Kidney epithelial cell (primary cell): ENCODE results near the gene UBE2G1. TPM values are rescaled to one million over a fixed set of nuclear protein-coding genes. Genes with fewer than 3 reads are reported as not detected.

ENCODE experiments used
- DNase-seq: peaks from one replicate; pipeline ENCODE4 v3.0.0-alpha.2; 2010; ENCODE audit warnings: low read depth
- H3K27me3 ChIP-seq: 2 replicates; pipeline ENCODE4 v1.6.0; 2011; ENCODE audit warnings: low read length; ENCODE audit not compliant: control insufficient read depth, insufficient read depth
- H3K36me3 ChIP-seq: 2 replicates; pipeline ENCODE4 v1.5.1; 2011; ENCODE audit warnings: low read length; ENCODE audit not compliant: control insufficient read depth, insufficient read depth
- H3K4me3 ChIP-seq: 2 replicates; pipeline ENCODE4 v1.5.1; 2011; ENCODE audit warnings: low read depth, mild to moderate bottlenecking, control low read depth, low read length
- total RNA-seq: library from RNA; depleted of rRNA; stranded (reverse); fragments of >200 nt; gene quantifications from 2 replicates; pipeline ENCODE4 v1.2.3, GENCODE V29; 2015
- TF ChIP-seq, protein P1 (sequence below): IDR thresholded peaks from 2 replicates; pipeline ENCODE4 v1.5.1; 2011; ENCODE audit warnings: mild to moderate bottlenecking, moderate library complexity, low read length, control low read depth, inconsistent platforms; ENCODE audit not compliant: insufficient read depth, poor library complexity, severe bottlenecking

Gene UBE2G1
- total RNA-seq, 1 donor from 2014 or later = 57.3 TPM

DNA sequence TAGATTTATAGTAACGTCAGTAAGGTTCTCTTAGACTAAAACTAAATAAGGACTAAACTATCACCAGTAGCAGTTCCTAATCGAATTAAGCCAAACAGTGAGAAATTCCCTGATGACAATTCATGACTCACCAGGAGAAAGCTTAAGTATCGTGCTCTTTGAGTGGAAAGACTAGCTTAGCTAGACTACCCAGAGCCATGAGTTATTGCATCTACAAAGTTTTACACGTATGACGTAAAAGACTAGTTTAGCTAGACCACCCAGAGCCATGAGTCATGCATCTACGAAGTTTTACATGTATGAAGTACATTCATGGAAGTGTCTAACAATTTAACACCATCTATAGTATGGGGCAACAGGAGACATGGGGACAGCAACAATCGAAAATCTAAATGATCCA lies 36.6 kb downstream of the UBE2G1 start:
- peak; percentile 78 for DNase-seq
- Histone ChIP-seq H3K36me3 (no peaks in the 10 kb centered on the region), H3K4me3 (no peak overlapping the region), H3K27me3 (no peaks in the 10 kb centered on the region)
- TF ChIP-seq, protein P1, sequence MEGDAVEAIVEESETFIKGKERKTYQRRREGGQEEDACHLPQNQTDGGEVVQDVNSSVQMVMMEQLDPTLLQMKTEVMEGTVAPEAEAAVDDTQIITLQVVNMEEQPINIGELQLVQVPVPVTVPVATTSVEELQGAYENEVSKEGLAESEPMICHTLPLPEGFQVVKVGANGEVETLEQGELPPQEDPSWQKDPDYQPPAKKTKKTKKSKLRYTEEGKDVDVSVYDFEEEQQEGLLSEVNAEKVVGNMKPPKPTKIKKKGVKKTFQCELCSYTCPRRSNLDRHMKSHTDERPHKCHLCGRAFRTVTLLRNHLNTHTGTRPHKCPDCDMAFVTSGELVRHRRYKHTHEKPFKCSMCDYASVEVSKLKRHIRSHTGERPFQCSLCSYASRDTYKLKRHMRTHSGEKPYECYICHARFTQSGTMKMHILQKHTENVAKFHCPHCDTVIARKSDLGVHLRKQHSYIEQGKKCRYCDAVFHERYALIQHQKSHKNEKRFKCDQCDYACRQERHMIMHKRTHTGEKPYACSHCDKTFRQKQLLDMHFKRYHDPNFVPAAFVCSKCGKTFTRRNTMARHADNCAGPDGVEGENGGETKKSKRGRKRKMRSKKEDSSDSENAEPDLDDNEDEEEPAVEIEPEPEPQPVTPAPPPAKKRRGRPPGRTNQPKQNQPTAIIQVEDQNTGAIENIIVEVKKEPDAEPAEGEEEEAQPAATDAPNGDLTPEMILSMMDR = no peak

DNA sequence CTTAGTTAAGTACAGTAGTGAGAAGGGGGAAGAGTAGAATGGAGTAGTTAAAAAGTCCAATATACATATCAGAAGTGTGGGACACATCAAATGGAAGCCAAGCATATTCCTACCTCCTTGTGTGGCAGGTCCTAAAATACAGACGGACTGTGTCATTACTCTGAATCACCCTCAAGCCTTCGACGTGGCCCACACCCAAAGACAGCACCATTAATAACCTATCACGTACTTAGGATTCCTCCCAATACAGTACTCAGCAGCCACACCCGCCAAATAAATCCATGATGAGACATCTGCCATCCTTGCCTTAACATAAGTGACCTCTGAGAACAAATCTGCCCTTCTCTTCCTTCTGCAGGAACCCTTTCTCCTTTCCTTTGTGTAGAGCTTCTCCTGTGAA lies 38.9 kb downstream of the UBE2G1 start:
- no peak for DNase-seq
- TF ChIP-seq, protein P1 = no peak

DNA sequence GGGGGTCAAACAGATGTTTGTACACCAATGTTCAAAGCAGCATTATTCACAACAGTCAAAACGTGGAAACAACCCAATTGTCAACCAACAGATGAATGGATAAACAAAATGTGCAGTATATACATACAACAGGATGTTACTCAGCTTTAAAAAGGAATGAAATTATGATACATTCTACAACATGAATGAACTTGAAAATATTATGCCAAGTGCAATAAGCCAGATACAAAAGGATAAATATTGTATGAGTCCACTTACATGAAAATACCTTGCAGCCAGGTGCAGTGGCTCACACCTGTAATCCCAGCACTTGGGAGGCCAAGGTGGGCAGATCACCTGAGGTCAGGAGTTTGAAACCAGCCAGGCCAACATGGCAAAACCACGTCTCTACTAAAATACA lies 39.9 kb downstream of the UBE2G1 start:
- Histone ChIP-seq H3K4me3 (no peak overlapping the region), H3K27me3 (no peaks in the 10 kb centered on the region), H3K36me3 (no peaks in the 10 kb centered on the region)
- TF ChIP-seq, protein P1 = no peak
- no peak for DNase-seq

More for the DNA sequence above, 38.9 kb downstream of the UBE2G1 start:
- no peak overlapping the region for H3K4me3 ChIP-seq
- no peaks in the 10 kb centered on the region for H3K27me3 ChIP-seq
- H3K36me3 ChIP-seq = no peaks in the 10 kb centered on the region

DNA sequence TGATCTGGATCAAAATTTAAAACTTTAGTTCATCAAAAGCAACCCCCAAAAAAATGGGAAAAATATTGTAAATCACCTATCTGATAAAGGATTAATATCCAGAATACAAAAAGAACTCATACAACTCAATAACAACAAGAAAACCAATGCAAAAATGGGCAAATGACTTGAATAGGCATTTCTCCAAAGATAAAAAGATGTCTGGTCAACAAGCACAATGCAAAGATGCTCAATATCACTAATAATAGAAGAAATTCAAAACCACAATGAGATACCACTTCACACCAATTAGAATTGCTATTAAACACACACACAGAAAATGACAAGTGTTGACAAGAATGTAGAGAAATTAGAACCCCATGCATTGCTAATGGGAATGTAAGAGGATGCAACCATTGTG lies 40.4 kb downstream of the UBE2G1 start:
- TF ChIP-seq, protein P1 = no peak
- H3K36me3 ChIP-seq = no peaks in the 10 kb centered on the region
- DNase-seq = no peak
- no peak overlapping the region for H3K4me3 ChIP-seq
- no peaks in the 10 kb centered on the region for H3K27me3 ChIP-seq

DNA sequence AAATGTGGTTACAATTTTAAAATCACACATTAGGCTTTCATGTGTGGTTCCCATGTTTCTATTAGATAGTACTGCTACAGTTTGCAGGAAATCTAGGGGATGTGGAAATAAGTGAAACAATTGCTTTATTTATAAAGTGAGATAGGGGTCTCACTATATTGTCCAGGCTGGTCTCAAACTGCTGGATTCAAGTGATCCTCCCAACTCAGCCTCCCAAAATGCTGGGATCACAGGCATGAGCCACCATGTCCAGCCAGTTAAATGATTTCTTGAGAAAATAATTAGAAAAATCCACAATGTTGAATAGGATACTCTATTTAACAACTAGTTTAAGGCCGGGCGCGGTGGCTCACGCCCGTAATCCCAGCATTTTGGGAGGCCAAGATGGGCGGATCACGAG lies 42.0 kb downstream of the UBE2G1 start:
- H3K27me3 ChIP-seq = no peaks in the 10 kb centered on the region
- DNase-seq = no peak
- H3K4me3 ChIP-seq = no peak overlapping the region
- H3K36me3 ChIP-seq = no peaks in the 10 kb centered on the region
- TF ChIP-seq, protein P1 = no peak

DNA sequence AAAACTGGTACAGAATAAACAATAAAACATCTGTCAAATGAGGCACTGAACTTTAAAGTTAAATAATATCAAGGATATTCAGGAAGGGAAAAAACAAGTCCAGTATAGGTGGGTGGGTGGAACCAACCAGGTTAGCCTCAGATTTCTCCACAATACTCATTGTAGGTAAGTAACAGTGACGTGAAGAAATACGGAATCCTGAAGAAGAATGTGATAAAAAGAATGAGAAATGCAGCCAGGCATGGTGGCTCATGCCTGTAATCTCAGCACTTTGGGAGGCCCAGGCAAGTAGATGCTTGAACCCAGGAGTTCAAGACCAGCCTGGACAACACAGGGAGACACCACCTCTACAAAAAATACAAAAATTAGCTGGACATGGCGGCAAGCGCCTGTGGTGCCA lies 47.3 kb downstream of the UBE2G1 start:
- TF ChIP-seq, protein P1 = no peak
- H3K36me3 ChIP-seq = no peaks in the 10 kb centered on the region
- no peak overlapping the region for H3K4me3 ChIP-seq
- no peak for DNase-seq
- no peaks in the 10 kb centered on the region for H3K27me3 ChIP-seq
